ENCODE data around the gene COLGALT1.
A peak's percentile ranks its signal among the peaks of the same experiment; 100 is the strongest.

Gene COLGALT1

GRCh38 chr19:17555480-17555928 lies at the start of gene COLGALT1:
Gene COLGALT1, plus strand, starts transcription at chr19:17555649. Its CDS starts 65 bp downstream, at chr19:17555714.
- peak within 1 kb of the TSS; percentile 88 for H3K4me3 ChIP-seq (ENCODE audit: low read depth, low read length)
- H3K36me3 ChIP-seq (ENCODE audit: control insufficient read depth in 2 of 2, insufficient read depth in 1 of 2, low read length in 2 of 2) = peaks cover 16 to 20% of the 10 kb centered on the region in 2 experiments
- CTCF ChIA-PET = interaction anchor here (0.6 to 1.7 kb wide), 3 partner anchors 18 to 1619 kb away, joined by 3 to 8 read pairs (median 3); no protein-coding TSS in a partner anchor
- no peaks in the 10 kb centered on the region; the same call in 1 of the 2 replicates for H3K4me1 ChIP-seq (ENCODE audit: control insufficient read depth, insufficient read depth, low read length)
- no peaks in the 10 kb centered on the region for H3K9me3 ChIP-seq (ENCODE audit: control insufficient read depth, insufficient read depth, low read depth, low read length)
- POLR2A ChIA-PET = no interaction called here
- peak within 1 kb of the TSS; percentile 56; the same call in 1 of the 2 replicates for H3K27ac ChIP-seq (ENCODE audit: extremely low read depth, low read depth, low read length)
- 0 out of 2 replicates have a peak, but pooled peaks have one; percentile 17 for TF ChIP-seq YY1 (tag by site-specific recombination; IDR thresholded peaks at IDR 0.05)
- TF ChIP-seq ZNF146 (tag by site-specific recombination; IDR thresholded peaks at IDR 0.05) = no peak
- TF ChIP-seq SP3 (tag by site-specific recombination; IDR thresholded peaks at IDR 0.05) = peak; percentile 90
- peak; percentile 69 for TF ChIP-seq SP2 (tag by site-specific recombination; IDR thresholded peaks at IDR 0.05)
- TF ChIP-seq ZNF677 (tag by site-specific recombination; IDR thresholded peaks at IDR 0.05) = 0 out of 2 replicates have a peak, but pooled peaks have one; percentile 47
- TF ChIP-seq ZNF518A (tag by site-specific recombination; conservative IDR thresholded peaks at IDR 0.05; ENCODE audit: low read depth) = no peak
- TF ChIP-seq ZBTB8A (tag by site-specific recombination; IDR thresholded peaks at IDR 0.05) = peak; percentile 92
- peak; percentile 40; the same call in 1 of the 2 replicates for TF ChIP-seq EGR2 (tag by site-specific recombination; IDR thresholded peaks at IDR 0.05; ENCODE audit: low read depth)
- TF ChIP-seq ZNF513 (tag by site-specific recombination; IDR thresholded peaks at IDR 0.05) = no peak
- TF ChIP-seq ZBTB49 (tag by site-specific recombination; IDR thresholded peaks at IDR 0.05; ENCODE audit: low read depth) = no peak
- 0 out of 2 replicates have a peak, but pooled peaks have one; percentile 31 for TF ChIP-seq ZNF660 (tag by site-specific recombination; IDR thresholded peaks at IDR 0.05)
- TF ChIP-seq KLF16 (tag by site-specific recombination; IDR thresholded peaks at IDR 0.05) = peak; percentile 44; the same call in 1 of the 2 replicates
- 0 out of 2 replicates have a peak, but pooled peaks have one; percentile 18 for TF ChIP-seq WT1 (tag by site-specific recombination; IDR thresholded peaks at IDR 0.05)
- TF ChIP-seq KLF17 (tag by site-specific recombination; IDR thresholded peaks at IDR 0.05) = 0 out of 2 replicates have a peak, but pooled peaks have one; percentile 39
- TF ChIP-seq PATZ1 (tag by site-specific recombination; IDR thresholded peaks at IDR 0.05) = peak; percentile 29; the same call in 1 of the 2 replicates
- TF ChIP-seq ZNF610 (tag by site-specific recombination; IDR thresholded peaks at IDR 0.05; ENCODE audit: borderline replicate concordance) = peak; percentile 57; the same call in 1 of the 2 replicates
- peak; percentile 93 for TF ChIP-seq ZNF629 (tag by site-specific recombination; IDR thresholded peaks at IDR 0.05)
- TF ChIP-seq HOXA7 (CRISPR knock-in tag; IDR thresholded peaks at IDR 0.05; ENCODE audit: borderline replicate concordance) = no peak
- peak; percentile 84; the same call in 1 of the 2 replicates for TF ChIP-seq ZNF692 (tag by site-specific recombination; IDR thresholded peaks at IDR 0.05)
- no peak for TF ChIP-seq ZNF548 (tag by site-specific recombination; IDR thresholded peaks at IDR 0.05)
- TF ChIP-seq KLF10 (tag by site-specific recombination; IDR thresholded peaks at IDR 0.05) = peak; percentile 70
- TF ChIP-seq ZBTB21 (tag by site-specific recombination; IDR thresholded peaks at IDR 0.05) = peak; percentile 83
- TF ChIP-seq PBX3 (CRISPR knock-in tag; IDR thresholded peaks at IDR 0.05) = peak; percentile 50
